Breast epithelium (tissue), 4 donors: Measurements from ENCODE around the gene AGRN. TPM values are rescaled to one million over a fixed set of nuclear protein-coding genes. Genes with fewer than 3 reads are reported as not detected.
A peak's percentile ranks its signal among the peaks of the same experiment; 100 is the strongest.

Source experiments
- DNase-seq, 2 donors: peaks; one replicate each; pipeline ENCODE4 v3.0.0-alpha.2; 2019; ENCODE audit warnings: low spot score in 2 of 2
- H3K27ac ChIP-seq, 2 donors: fragments of 200-600 bp; sonication (generic) in 1 of 2; one replicate each; pipeline ENCODE4 v1.5.1; 2016 to 2019; ENCODE audit warnings: mild to moderate bottlenecking in 1 of 2
- H3K27me3 ChIP-seq, 2 donors: fragments of 200-600 bp; sonication (generic) in 1 of 2; one replicate each; pipeline versions ENCODE4 v1.5.1 to v1.6.0; 2017 to 2019; ENCODE audit warnings: control low read depth in 1 of 2, mild to moderate bottlenecking in 1 of 2
- H3K36me3 ChIP-seq: fragments of 200-600 bp; one replicate; pipeline ENCODE4 v1.5.1; 2019
- H3K4me1 ChIP-seq, 2 donors: fragments of 200-600 bp; sonication (generic); one replicate each; pipeline ENCODE4 v1.5.1; 2016 to 2019; ENCODE audit warnings: control low read depth in 1 of 2
- H3K4me3 ChIP-seq, 3 donors: fragments of 200-600 bp; sonication (generic); 1 replicate in 2 of 3; 2 replicates in 1 of 3; pipeline ENCODE4 v1.5.1; 2016 to 2019; ENCODE audit warnings: mild to moderate bottlenecking in 3 of 3, moderate library complexity in 2 of 3
- H3K9me3 ChIP-seq, 2 donors: fragments of 200-600 bp; sonication (generic) in 1 of 2; one replicate each; pipeline ENCODE4 v1.5.1; 2016 to 2019; ENCODE audit warnings: control low read depth in 1 of 2
- CTCF ChIP-seq, 3 donors: fragments of 450-650 bp; IDR thresholded peaks; one replicate each; pipeline ENCODE4 v1.5.1; 2016 to 2017; ENCODE audit warnings: antibody characterized with exemption in 3 of 3, mild to moderate bottlenecking in 3 of 3, moderate library complexity in 3 of 3
- POLR2A ChIP-seq: fragments of 450-650 bp; IDR thresholded peaks from one replicate; pipeline ENCODE4 v1.6.1; 2016; ENCODE audit warnings: antibody characterized with exemption, mild to moderate bottlenecking, moderate library complexity
- POLR2AphosphoS5 ChIP-seq, 3 donors: sonication (generic); formaldehyde crosslinking; IDR thresholded peaks; one replicate each; pipeline ENCODE4 v1.6.1; 2017; ENCODE audit warnings: antibody characterized with exemption in 3 of 3
- intact Hi-C: fragments of 100-400 bp; cut with DNase I; formaldehyde crosslinking; loops from one replicate; pipeline ENCODE4 v1.15.1; 2023; ENCODE audit warnings: low total_unique reads
- total RNA-seq, 3 donors: library from RNA; depleted of rRNA; stranded (reverse); fragments of >200 nt; gene quantifications; one replicate each; pipeline ENCODE4 v1.1.0, GENCODE V29; 2016

AGRN gene
- total RNA-seq, 3 donors from 2014 or later, result 9.1 to 37.0 (median 30.5) TPM

GRCh38 chr1:1020415-1021009, 592 bp downstream of the AGRN start:
- Histone ChIP-seq H3K27ac (peak overlapping the region; percentile 92 to 98), H3K4me3 (peak overlapping the region; percentile 61 to 84 (median 80)), H3K36me3 (no peaks in the 10 kb centered on the region), H3K9me3 (no peaks in the 10 kb centered on the region), H3K27me3 (no peaks in the 10 kb centered on the region), H3K4me1 (peaks cover 4 to 18% of the 10 kb centered on the region in 2 donors)
- DNase-seq, result no peak
- intact Hi-C loops, result loop anchor here (10.0 kb wide), 1 partner anchor 464 kb away; no protein-coding TSS in a partner anchor
- TF ChIP-seq POLR2AphosphoS5 (IDR thresholded peaks at IDR 0.05), result no peak
- no peak for TF ChIP-seq POLR2A
- no peak for TF ChIP-seq CTCF (IDR thresholded peaks at IDR 0.05)

GRCh38 chr1:1021010-1021919, 1.3 kb downstream of the AGRN start:
- no peak for TF ChIP-seq POLR2AphosphoS5 (IDR thresholded peaks at IDR 0.05)
- TF ChIP-seq CTCF (IDR thresholded peaks at IDR 0.05), result no peak
- TF ChIP-seq POLR2A, result no peak
- H3K36me3 ChIP-seq, result no peaks in the 10 kb centered on the region
- peak overlapping the region; percentile 61 to 84 (median 80) for H3K4me3 ChIP-seq
- H3K4me1 ChIP-seq, result peaks cover 4 to 18% of the 10 kb centered on the region in 2 donors
- DNase-seq, result peak; percentile 54 to 88
- intact Hi-C loops, result loop anchor here (10.0 kb wide), 1 partner anchor 464 kb away; no protein-coding TSS in a partner anchor
- H3K27me3 ChIP-seq, result no peaks in the 10 kb centered on the region
- H3K9me3 ChIP-seq, result no peaks in the 10 kb centered on the region
- peak overlapping the region; percentile 92 to 98 for H3K27ac ChIP-seq

- intact Hi-C loops, result loop anchor here (10.0 kb wide), 1 partner anchor 463 kb away; no protein-coding TSS in a partner anchor
- Histone ChIP-seq H3K9me3 (no peaks in the 10 kb centered on the region), H3K4me3 (peak overlapping the region in 2 of 3 donors; percentile 80 to 84), H3K4me1 (peaks cover 4 to 22% of the 10 kb centered on the region in 2 donors), H3K27ac (peak overlapping the region in 1 of 2 donors; percentile 92), H3K36me3 (no peaks in the 10 kb centered on the region), H3K27me3 (no peaks in the 10 kb centered on the region)
- no peak for DNase-seq
- no peak for TF ChIP-seq POLR2A
- TF ChIP-seq POLR2AphosphoS5 (IDR thresholded peaks at IDR 0.05), result no peak
- no peak for TF ChIP-seq CTCF (IDR thresholded peaks at IDR 0.05)
Measured at GRCh38 chr1:1021920-1022259, 2.0 kb downstream of the AGRN start.

- no peak for DNase-seq
- Histone ChIP-seq H3K4me1 (peaks cover 4 to 22% of the 10 kb centered on the region in 2 donors), H3K27ac (no peak overlapping the region), H3K27me3 (no peaks in the 10 kb centered on the region), H3K36me3 (no peaks in the 10 kb centered on the region), H3K9me3 (no peaks in the 10 kb centered on the region), H3K4me3 (no peak overlapping the region)
- intact Hi-C loops, result loop anchor here (10.0 kb wide), 1 partner anchor 462 kb away; no protein-coding TSS in a partner anchor
- TF ChIP-seq CTCF (IDR thresholded peaks at IDR 0.05), result no peak
- no peak for TF ChIP-seq POLR2AphosphoS5 (IDR thresholded peaks at IDR 0.05)
- no peak for TF ChIP-seq POLR2A
Measured at GRCh38 chr1:1022302-1023009, 2.5 kb downstream of the AGRN start.
